ENCODE data around the gene ACOT4. TPM values are rescaled to one million over a fixed set of nuclear protein-coding genes. Genes with fewer than 3 reads are reported as not detected.
A peak's percentile ranks its signal among the peaks of the same experiment; 100 is the strongest.

The ACOT4 gene
- total and polyA plus RNA-seq, 2 donors from 2014 or later = 3.1 to 10.6 TPM

DNA sequence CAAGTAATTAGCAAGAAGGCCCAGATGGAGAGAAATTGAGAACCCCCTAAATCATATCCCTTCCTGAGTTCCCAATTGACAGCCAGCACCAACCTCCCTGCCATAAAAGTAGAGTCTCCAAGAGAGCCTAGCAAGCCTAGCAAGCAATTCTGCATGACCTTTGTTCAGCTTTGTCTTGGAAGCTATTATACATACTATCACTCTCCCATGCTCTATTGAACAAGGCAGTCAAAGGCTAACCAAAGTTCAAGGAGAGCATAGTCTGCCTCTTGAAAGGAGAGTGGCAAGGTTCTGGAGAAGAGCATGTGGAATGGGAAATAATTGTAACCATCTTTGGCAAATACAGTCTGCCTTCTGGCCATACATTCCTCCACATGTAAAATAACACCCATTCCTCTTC is 7.8 kb downstream of the ACOT4 start:
- DNase-seq = peak in 2 of 5 donors; percentile 17 to 54
- H3K36me3 ChIP-seq (ENCODE audit: control insufficient read depth in 2 of 3, insufficient read depth in 3 of 3, low read length in 3 of 3) = no peaks in the 10 kb centered on the region
- H3K9ac ChIP-seq (ENCODE audit: low read length in 3 of 3) = peak overlapping the region in 1 of 3 donors; percentile 0
- H3K9me3 ChIP-seq (ENCODE audit: control insufficient read depth in 2 of 3, insufficient read depth in 1 of 3, low read length in 3 of 3) = no peaks in the 10 kb centered on the region
- intact Hi-C loops (cut with DNase I) = no loop called here
- H3K27me3 ChIP-seq (ENCODE audit: control insufficient read depth, insufficient read depth, low read length) = no peaks in the 10 kb centered on the region
- no peak for FAIRE-seq
- peaks cover 0 to 6% (median 0%) of the 10 kb centered on the region in 3 donors for H3K4me1 ChIP-seq (ENCODE audit: control insufficient read depth in 2 of 3, insufficient read depth in 2 of 3, low read depth in 1 of 3, low read length in 3 of 3)
- H3K4me3 ChIP-seq (ENCODE audit: low read length in 3 of 3) = no peak overlapping the region
- TF ChIP-seq, protein P1, sequence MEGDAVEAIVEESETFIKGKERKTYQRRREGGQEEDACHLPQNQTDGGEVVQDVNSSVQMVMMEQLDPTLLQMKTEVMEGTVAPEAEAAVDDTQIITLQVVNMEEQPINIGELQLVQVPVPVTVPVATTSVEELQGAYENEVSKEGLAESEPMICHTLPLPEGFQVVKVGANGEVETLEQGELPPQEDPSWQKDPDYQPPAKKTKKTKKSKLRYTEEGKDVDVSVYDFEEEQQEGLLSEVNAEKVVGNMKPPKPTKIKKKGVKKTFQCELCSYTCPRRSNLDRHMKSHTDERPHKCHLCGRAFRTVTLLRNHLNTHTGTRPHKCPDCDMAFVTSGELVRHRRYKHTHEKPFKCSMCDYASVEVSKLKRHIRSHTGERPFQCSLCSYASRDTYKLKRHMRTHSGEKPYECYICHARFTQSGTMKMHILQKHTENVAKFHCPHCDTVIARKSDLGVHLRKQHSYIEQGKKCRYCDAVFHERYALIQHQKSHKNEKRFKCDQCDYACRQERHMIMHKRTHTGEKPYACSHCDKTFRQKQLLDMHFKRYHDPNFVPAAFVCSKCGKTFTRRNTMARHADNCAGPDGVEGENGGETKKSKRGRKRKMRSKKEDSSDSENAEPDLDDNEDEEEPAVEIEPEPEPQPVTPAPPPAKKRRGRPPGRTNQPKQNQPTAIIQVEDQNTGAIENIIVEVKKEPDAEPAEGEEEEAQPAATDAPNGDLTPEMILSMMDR (IDR thresholded peaks at IDR 0.05; ENCODE audit: borderline replicate concordance, extremely low read depth, insufficient read depth) = no peak
- H3K27ac ChIP-seq (ENCODE audit: low read depth in 2 of 2, low read length in 2 of 2) = peak overlapping the region in 1 of 2 donors; percentile 84

DNA sequence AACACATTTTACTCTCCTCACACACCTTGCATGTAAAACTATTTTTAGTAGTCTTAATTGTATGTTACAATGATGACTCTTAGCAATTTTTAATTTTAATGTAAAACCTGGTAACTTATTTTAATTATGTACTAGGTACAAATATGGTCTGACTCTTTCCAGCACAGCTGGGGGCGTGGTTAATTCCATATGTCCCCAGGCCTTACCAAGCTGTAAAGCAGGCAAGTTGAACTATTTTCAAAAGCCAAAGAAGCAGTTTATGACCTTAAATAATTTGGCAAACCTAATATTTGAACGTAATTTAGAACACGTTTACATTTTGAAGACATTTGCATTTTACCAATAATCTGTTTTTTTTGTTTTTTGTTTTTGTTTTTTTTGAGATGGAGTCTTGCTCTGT is 11.3 kb downstream of the ACOT4 start:
- TF ChIP-seq, protein P1 (IDR thresholded peaks at IDR 0.05; ENCODE audit: borderline replicate concordance, extremely low read depth, insufficient read depth) = no peak
- H3K27ac ChIP-seq (ENCODE audit: low read depth in 2 of 2, low read length in 2 of 2) = no peak overlapping the region
- no peak for FAIRE-seq
- no peaks in the 10 kb centered on the region for H3K36me3 ChIP-seq (ENCODE audit: control insufficient read depth in 2 of 3, insufficient read depth in 3 of 3, low read length in 3 of 3)
- no peaks in the 10 kb centered on the region for H3K9me3 ChIP-seq (ENCODE audit: control insufficient read depth in 2 of 3, insufficient read depth in 1 of 3, low read length in 3 of 3)
- no peaks in the 10 kb centered on the region for H3K27me3 ChIP-seq (ENCODE audit: control insufficient read depth, insufficient read depth, low read length)
- H3K4me1 ChIP-seq (ENCODE audit: control insufficient read depth in 2 of 3, insufficient read depth in 2 of 3, low read depth in 1 of 3, low read length in 3 of 3) = peaks cover 0 to 6% (median 0%) of the 10 kb centered on the region in 3 donors
- intact Hi-C loops (cut with DNase I) = no loop called here
- no peak overlapping the region for H3K9ac ChIP-seq (ENCODE audit: low read length in 3 of 3)
- H3K4me3 ChIP-seq (ENCODE audit: low read length in 3 of 3) = no peak overlapping the region
- DNase-seq = no peak

DNA sequence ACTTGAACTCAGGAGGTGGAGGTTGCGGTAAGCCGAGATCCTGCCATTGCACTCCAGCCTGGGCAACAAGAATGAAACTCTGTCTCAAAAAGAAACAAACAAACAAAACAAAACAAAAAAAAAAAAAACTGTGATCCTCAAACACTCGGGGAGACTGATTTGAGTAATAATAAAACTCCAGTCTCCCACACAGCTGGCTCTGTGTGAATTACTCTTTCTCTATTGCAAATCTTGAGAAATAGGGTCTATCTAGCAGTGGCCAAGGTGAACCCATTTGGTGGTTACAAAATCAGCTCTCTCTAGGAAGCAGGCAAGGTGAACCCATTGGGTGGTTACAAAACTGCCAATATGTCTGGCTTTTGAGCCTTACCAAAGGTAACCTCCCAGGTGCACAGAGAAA is 14.6 kb downstream of the ACOT4 start:
- FAIRE-seq = no peak
- Histone ChIP-seq H3K9me3 (ENCODE audit: control insufficient read depth in 2 of 3, insufficient read depth in 1 of 3, low read length in 3 of 3) (no peaks in the 10 kb centered on the region), H3K9ac (ENCODE audit: low read length in 3 of 3) (no peak overlapping the region), H3K36me3 (ENCODE audit: control insufficient read depth in 2 of 3, insufficient read depth in 3 of 3, low read length in 3 of 3) (no peaks in the 10 kb centered on the region), H3K4me1 (ENCODE audit: control insufficient read depth in 2 of 3, insufficient read depth in 2 of 3, low read depth in 1 of 3, low read length in 3 of 3) (no peaks in the 10 kb centered on the region), H3K27me3 (ENCODE audit: control insufficient read depth, insufficient read depth, low read length) (no peaks in the 10 kb centered on the region), H3K4me3 (ENCODE audit: low read length in 3 of 3) (no peak overlapping the region), H3K27ac (ENCODE audit: low read depth in 2 of 2, low read length in 2 of 2) (no peak overlapping the region)
- intact Hi-C loops (cut with DNase I) = no loop called here
- no peak for DNase-seq
- TF ChIP-seq, protein P1 (IDR thresholded peaks at IDR 0.05; ENCODE audit: borderline replicate concordance, extremely low read depth, insufficient read depth) = no peak

DNA sequence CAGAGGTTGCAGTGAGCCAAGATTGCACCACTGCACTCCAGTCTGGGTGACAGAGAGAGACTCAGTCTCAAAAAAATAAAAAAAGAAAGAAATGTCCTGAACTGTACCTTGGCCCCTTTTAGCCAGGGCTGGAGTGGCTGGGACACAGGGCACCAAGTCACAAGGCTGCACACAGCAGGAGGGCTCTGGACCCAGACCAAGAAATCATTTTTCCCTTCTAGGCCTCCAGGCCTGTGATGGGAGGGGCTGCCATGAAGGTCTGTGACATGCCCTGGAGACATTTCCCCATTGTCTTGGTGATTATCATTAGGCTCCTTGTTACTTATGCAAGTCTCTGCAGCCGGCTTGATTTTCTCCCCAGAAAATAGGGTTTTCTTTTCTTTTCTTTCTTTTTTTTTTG is 15.6 kb downstream of the ACOT4 start:
- FAIRE-seq (no peak), DNase-seq (no peak)
- intact Hi-C loops (cut with DNase I) = no loop called here

More for the DNA sequence above, 15.6 kb downstream of the ACOT4 start:
- no peaks in the 10 kb centered on the region for H3K4me1 ChIP-seq (ENCODE audit: control insufficient read depth in 2 of 3, insufficient read depth in 2 of 3, low read depth in 1 of 3, low read length in 3 of 3)
- H3K27ac ChIP-seq (ENCODE audit: low read depth in 2 of 2, low read length in 2 of 2) = no peak overlapping the region
- H3K4me3 ChIP-seq (ENCODE audit: low read length in 3 of 3) = no peak overlapping the region
- H3K27me3 ChIP-seq (ENCODE audit: control insufficient read depth, insufficient read depth, low read length) = no peaks in the 10 kb centered on the region
- no peaks in the 10 kb centered on the region for H3K36me3 ChIP-seq (ENCODE audit: control insufficient read depth in 2 of 3, insufficient read depth in 3 of 3, low read length in 3 of 3)
- no peaks in the 10 kb centered on the region for H3K9me3 ChIP-seq (ENCODE audit: control insufficient read depth in 2 of 3, insufficient read depth in 1 of 3, low read length in 3 of 3)
- no peak overlapping the region for H3K9ac ChIP-seq (ENCODE audit: low read length in 3 of 3)
- TF ChIP-seq, protein P1 (IDR thresholded peaks at IDR 0.05; ENCODE audit: borderline replicate concordance, extremely low read depth, insufficient read depth) = no peak

Measured in kidney (tissue), 14 donors.